ENCODE results near the gene MELK.

The MELK gene

DNA sequence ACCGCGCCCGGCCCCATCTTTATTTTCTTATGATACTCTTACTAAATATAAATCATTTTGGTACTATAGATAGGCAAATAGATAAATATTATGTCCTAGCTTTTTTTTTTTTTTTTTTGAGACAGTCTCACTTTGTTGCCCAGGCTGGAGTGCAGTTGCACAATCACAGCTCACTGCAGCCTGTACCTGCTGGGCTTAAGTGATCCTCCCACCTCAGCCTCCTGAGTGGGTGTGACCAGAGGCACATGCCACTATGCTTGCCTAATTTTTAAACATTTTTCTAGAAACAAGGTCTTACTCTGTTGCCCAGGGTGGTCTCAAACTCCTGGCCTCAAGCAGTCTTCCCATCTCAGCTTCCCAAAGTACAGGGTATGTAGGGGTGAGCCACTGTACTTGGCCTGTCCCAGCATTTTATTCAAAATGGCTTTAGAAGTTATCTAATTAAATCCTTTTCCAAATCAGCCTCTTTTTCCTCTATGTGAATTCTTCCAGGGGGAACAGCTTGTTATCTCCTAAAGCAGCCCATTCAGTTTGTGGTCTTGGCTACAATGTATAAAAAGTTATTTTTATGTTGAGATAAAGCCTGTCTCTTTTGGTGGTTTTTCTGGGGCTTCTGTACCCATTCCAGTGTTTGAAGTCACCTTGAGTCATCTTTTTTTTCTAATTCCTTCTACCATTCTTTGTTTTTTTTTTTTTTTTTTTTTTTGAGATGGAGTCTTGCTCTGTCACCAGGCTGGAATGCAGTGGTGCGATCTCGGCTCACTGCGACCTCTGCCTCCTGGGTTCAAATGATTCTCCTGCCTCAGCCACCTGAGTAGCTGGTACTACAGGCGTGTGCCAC is 12.1 kb downstream of the MELK start:
- no peak for DNase-seq

DNA sequence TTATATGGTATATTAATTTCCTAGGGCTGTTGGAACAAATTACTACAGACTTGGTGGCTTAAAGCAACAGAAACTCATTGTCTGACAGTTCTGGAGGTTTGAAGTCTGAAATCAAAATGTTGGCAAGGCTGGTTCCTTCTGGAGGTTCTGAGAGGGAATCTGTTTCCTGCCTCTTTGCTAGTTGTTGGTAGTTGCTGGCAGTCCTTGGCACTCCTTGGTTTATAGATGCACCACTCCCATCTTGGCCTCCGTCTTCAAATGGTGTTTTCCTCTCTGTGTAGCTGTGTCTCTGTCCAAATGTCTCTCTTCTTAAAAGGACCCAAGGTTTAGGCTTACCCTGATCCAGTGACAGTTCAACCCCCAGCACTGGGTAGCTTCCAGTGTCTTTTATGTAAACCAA is 17.5 kb downstream of the MELK start:
- no peak for DNase-seq

DNA sequence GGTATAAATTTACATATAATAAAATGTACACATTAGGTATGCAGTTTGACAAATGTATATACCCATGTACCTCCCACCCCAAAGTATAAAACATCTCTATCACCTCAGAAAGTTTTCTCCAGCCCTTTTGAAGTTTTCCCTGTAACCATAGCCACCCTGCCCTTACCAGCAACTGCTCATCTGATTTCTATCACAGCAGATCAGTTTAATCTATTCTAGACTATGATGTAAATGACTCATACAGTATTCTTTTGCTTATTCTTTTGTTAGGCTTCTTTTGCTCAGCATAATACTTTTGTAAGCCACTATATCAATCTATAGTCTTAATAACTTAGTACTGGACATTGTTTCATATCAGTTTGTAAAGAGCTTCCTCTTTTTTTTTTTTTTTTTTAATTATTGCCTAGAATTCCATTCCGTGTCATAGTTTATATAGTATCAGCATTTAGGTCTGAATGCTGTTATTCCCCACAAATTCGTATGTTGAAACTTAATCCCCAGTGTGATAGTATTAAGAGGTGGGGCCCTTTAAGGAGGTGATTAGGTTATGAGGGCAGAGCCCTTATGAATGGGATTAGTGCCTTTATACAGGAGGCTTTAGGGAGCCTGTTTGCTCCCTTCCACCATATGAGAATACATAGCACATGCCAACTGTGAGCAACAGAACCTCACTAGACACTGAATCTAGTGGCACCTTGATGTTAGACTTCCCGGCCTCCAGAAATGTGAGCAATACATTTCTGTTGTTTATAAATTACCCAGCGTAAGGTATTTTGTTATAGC is 20.3 kb downstream of the MELK start:
- no peak for DNase-seq

DNA sequence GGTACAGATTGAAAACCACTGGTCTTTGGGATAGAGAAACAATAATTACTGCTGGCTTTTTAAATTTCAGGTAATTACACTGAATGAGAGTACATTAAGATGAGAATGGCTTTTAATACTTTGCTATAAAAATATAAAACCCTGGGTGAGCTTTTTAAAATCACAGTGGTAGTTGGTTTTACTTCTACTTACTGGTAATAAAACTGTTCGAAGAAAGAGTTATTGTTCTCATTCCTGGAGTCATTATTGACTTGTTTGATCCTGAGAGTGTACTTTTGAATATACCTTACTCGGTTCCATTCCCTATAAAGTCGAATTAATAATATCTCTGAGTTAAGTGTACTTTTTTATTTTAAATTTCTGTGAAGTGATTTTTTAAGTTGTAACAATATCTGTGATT is 21.5 kb downstream of the MELK start:
- DNase-seq = no peak

DNA sequence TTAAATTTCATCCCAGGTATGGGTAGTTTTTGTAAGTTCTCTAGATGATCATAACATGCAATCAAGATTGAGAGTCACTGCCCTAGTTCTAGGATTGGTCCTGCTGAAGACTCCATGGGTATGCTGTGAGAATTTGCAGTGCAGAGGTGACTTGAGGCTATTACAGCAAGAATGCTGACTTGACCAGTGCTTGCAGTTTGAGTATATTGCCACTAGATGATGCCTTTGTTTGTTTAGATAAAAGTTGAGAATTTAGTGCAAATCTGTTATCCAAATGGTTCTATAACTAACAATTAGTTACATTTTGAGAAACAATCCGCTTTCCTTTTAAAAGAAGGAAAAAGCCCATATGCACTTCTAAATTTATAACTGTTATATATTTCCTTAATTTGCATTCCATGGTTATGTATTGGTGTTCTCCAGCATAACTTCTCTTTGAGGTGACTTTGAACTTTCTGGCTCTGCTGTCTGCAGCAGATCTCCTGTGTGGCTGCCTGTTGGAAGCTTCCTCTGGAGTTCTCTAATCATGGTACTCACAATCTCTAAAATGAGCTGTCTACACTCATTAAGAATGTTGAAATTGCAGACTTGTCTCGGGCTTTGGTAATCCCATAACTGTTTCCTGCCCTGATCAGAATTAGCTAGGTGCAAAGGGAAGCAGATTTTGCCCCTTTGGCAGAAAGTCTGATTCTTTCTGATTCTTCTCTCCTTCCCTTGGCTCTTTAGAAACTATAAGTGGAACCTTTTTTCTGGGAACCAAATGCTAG is 24.9 kb downstream of the MELK start:
- no peak for DNase-seq

DNA sequence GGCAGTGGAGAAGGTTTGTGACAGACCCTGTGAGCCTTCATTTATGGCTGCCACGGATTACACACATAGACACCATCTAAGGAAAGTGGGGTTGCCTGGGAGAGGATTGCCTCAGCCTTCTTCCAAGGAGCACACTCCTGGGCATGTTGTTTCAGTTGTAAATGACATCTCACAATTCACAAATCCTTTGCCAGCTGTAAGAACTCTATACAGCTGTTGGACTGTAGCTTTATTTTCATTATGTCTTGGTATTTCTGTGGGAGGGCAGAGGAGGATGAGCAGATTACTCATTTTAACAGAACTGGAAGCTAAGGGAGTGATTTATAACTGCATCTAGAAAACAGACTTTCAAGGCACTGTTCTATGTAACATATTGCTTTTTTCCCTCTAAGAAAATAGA is 25.6 kb downstream of the MELK start:
- no peak for DNase-seq

DNA sequence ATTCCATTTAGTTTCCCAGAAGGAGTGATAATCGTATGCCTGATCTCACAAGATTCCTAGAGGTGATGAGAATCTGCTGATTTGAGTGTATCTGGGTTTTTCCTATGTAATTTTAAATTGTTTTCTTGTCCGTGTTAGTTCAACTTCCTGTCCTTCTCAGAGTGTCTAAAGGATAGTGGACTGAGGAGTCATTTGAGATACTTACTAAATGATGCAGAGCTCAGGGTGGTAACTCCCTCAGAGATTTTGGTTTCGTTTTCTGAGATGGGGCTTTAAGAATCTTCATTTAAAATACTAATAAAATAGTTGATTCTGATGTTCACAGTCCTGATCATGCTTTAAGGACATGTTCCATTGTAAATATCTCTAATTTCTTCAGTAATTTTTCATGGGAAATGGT is 30.3 kb downstream of the MELK start:
- DNase-seq = no peak

DNA sequence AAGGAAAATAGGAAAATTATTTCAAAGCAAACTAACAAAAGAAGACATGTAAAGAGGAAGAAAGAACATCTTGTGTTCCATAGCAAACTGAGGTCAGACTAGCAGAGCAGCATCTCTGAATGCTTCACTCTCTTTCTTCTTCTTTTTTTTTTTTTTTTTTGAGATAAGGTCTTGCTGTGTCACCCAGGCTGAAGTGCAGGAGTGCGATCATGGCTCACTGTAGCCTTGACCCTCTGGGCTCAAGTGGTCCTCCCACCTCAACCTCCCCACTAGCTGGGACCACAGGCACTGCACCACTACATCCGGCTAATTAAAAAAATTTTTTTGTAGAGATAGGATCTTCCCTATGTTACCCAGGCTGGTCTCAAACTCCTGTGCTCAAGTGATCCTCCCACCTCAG is 36.6 kb downstream of the MELK start:
- no peak for DNase-seq

DNA sequence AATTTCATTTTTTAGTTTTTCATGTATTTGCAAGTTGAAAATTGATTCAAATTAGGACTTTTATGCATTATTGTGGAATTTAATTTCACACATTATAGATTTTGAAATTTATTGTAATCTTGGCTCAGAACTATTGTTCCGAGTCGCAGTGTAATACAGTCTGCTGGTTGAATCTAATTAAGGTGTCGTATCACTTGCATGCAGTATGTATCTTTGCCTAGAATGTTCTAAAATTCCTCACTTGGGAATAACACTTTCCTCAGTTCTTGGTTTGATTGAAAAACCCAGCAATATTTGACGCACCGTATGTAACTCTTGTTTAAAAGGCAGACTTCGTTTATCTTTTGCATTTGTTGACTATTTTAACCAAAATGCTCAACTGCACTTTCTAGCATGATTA is 49.4 kb downstream of the MELK start:
- no peak for DNase-seq

DNA sequence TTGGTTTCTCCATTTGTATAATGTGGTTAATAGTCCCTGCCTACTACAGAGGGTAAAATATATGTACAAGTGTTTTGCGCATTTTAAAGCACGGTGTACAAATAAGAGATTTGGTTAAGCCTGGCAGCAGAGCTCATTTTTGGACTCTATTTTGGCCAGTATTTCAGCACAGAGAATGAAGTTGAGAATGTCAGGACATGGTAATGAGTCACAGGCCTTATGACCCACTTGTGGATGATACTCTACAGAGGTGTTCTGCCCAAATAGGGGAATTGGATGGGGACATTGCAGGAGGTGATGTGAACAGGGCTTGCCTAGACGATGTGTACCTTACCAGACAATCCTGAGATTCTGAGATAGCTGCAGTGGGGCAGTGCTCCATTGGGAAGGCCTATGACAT is 50.6 kb downstream of the MELK start:
- no peak for DNase-seq

DNA sequence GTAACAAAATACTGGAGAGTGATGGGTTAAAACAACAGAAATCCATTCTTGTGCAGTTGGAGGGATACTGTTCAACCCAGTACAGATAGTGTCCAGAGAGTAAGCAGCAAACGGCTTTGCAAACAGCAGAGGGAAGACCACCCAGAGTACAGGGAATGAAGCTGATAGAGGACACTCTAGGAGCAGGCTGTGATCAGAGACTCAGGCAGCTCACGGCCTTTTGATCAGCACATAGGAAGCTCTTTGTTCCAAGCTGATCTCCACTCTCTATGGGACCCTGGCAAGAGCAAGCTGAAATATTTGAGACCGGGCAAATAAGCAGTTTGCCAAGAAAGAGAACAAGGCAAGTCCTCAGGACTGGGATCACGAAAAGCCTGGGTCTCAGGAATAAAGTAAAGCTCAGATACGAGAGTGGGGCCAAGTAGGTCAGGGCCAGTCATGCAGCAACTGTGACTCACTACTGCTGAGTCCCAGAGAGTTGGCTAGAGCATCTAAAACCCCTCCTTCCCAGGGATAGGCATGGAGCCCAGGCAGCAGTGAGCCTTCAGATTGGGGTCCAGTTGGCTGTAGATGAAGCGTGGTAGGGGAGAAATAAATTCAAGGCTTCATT is 52.4 kb downstream of the MELK start:
- DNase-seq = peak; percentile 61

DNA sequence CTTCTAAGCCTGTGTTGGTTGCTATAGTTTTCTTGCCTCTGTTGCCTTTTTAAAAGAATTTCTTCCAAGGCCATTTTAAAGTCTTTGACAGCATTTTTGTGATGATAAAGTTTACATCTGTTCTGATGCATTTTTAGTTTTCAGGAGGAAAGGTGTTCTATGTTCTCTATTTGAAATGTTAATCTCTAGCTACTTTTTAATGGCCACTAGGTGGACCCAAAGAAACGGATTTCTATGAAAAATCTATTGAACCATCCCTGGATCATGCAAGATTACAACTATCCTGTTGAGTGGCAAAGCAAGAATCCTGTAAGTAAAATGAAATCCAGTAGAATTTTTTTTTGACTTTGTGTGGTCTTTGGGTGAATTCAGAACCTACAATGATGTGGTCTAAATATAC is 60.2 kb downstream of the MELK start:
- no peak for DNase-seq

DNA sequence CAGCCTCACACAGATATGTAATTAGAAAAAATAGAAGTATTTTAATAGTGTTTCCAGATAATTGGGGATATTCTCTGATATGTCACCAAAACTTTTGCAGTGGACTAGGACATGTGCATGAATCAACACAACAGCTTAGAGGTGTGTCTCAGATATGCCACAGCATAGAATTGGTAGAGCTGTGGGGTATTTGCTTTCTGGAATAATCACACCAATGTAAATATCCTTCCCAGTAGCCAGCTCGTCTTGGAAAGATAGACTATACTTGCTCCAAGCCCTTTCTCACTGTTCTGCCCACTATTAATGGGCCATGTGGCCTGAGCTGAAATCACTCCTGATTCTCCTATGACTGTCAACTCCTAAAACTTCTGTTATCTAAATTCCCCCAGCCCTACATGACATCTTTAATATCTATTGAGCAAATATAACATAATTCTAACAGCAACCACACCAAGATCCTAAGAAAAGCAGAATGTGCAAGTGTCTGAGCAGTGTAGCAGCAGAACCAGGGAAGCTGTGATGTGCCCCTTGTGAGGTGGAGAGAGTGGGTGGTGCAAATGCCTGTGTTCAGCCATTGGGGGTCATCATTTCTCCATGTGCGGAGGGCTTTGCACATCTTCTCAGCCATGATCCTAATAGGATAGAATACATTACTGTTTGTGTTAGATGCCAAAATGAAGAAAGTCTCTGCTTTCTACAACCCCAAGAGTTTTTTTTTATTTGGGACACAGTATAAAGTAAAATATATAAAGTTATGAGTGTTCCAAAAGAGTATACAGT is 65.0 kb downstream of the MELK start:
- no peak for DNase-seq

DNA sequence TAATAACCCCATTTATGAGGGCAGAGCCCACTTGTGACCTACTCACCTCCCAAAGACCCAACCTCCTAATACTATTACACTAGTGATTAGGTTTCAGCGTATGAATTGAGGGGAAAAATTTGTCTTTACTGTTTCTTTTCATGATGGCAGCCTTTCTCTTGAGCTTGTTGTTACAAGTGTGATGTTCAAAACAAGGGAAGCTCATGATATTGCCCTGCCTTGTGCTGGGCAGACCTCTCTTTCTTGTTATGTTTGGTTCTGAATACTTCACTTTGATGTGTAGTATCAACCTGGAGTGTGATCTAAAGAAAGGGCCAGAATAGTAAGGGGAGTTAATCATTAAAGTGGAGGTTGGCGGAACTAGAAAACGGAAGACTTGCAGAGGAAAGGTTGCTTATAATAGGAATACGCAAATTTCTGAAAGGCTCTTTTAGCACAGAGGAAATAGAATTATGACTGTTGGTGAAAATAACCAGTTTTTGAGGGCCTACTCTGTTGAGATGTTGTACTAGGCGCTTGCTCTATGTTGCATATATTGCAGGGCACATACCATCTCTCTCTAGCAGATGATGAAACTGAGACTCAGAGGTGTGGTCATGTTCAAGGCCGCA is 68.2 kb downstream of the MELK start:
- no peak for DNase-seq

DNA sequence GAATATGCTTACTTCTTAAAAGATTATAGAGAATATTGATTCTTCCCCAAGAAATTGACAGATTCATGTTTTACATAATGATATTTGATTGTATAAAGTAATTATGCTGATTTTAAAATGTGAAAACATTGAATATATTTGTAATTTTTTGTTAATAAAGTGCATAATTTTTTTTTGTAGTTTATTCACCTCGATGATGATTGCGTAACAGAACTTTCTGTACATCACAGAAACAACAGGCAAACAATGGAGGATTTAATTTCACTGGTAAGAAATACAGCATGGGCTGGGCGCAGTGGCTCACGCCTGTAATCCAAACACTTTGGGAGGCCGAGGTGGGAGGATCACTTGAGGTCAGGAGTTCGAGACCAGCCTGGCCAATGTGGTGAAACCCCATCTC is 70.1 kb downstream of the MELK start:
- DNase-seq = no peak

DNA sequence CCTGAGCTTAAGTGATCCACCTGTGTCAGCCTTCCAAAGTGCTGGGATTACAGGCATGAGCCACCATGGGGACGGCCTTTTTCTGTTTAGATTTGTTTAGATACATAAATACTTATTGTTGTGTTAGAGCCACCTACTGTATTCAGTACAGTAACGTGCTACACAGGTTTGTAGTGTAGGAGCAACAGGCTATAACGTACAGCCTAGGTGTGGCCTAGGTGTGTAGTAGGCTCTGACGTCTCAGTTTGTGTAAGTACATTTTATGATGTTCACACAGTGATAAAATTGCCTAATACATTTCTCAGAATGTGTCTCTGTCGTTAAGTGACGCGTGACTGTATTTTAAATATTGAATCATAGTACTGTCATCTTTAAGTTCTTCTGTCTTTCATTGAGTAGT is 84.1 kb downstream of the MELK start:
- no peak for DNase-seq

DNA sequence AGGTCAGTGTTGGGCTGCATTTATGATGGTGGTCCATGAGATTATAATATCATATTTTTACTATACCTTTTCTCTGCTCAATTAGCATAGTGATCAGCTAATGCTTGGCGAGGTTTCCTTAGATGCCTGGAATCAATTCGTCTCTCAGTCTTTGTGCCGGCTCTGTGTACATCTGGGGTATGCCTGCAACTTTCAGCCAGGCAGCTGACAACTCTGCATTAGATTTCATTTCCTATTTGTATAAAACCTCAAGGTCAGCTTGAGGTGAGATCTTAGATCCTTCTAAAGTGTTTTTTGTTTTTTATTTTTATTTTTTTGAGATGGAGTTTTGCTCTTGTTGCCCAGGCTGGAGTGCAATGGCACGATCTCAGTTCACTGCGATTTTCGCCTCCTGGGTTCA is 86.8 kb downstream of the MELK start:
- DNase-seq = no peak

DNA sequence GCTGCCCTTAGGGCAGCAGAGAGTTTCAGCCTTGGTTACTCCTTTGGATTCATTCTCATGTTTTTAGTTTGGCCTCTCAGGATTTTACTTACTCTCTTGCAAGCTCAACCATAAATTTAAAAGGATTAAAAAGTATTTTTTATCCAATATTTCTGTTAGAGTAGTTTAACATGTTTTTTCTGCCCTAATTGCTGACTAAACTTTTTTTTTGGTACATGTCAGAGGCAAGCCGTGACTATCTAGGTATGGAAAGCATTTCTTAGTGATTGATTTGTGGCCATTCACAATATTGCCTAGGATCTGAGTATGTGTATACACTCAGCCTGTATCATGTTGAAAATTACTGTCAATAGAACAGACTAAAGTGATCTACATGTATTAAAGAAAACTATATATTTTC is 92.1 kb downstream of the MELK start:
- DNase-seq = no peak

DNA sequence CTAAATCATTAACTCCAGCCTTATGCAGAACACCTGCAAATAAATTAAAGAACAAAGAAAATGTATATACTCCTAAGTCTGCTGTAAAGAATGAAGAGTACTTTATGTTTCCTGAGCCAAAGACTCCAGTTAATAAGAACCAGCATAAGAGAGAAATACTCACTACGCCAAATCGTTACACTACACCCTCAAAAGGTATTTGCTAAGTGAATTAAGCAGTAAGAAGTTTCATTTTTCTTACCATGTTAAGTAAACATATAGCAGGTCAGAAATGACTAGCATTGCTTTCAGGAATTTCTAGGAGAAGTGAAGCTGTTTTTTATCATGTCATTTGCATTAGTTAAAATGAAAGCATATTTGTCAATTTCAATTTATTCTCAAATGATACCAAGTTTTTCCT is 92.7 kb downstream of the MELK start:
- DNase-seq = no peak

DNA sequence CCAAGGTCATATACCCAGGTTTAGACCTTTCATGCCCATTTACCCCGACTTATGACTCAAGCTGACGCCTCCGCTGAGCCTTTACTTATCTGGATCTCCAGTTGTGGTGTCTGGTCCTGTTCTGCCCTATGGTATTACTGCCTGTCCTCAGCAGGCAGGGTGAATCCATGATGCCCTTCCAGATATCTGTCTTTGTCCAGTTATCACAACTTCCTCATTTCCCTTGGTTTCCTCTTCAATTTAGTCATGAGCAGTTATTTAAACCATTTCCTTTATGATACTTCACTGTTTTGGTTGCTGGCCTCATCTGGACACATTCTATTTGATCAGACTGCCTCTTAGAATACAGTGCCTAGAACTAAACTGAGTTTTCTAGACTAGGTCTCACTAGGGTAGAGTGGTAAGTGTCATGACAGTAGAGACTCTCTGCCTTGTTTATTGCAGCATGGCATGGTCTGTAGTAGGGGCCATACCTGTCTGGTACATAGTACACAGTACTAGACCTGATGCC is 93.3 kb downstream of the MELK start:
- DNase-seq = no peak

DNA sequence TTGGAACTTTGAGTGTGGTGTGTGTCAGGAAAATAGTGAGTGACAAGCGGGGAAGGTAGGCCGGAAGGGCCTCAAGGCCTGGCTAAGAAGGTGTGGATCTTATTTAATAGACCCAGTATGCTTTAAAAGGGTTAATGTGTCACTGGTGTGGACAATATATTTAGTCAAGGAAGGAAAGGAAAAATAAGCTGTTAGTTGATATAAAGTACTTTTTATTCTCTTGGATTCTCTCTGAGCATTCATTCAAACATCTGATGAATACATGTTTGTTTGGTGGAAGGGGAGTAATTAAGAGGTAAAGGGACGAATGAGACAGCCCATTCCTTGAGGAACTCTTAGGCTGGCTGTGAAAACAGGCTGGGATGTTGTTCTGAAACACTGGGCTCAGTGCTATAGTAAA is 98.9 kb downstream of the MELK start:
- DNase-seq = no peak

DNA sequence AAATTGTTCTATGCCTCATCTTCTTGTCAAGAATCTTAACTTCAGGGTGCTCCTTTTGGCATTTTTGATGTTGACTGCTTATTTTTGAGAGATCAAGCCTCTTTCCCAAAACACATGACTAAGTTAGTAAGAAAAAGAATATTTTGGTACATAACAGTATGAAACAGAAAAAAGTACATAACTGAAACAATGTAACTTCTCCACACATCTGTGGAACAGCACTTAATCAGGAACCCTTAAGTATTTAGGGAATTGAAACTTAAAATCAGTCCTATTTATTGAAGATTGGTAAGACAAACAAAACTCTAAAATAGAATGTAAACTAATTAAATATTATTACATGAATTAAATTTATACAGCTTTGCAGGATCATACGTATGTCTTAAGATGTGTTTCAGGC is 103.4 kb downstream of the MELK start:
- DNase-seq = no peak
